Liver (tissue), 3 donors: Measurements from ENCODE around the gene THSD7B.
"Not testable (repeated sequence)": the region's sequence is repeated elsewhere in the genome, so short reads cannot be mapped to it uniquely, and the experiment has no call there.

Experiments used
- EGR1 ChIP-seq, 2 donors: IDR thresholded peaks; 2 replicates each; pipeline ENCODE4 v1.6.1; 2016 to 2018; ENCODE audit warnings: antibody characterized with exemption in 2 of 2, low read depth in 2 of 2
- FOXA1 ChIP-seq: IDR thresholded peaks from 2 replicates; pipeline ENCODE4 v1.6.1; 2016; ENCODE audit warnings: antibody characterized with exemption
- FOXA2 ChIP-seq: IDR thresholded peaks from 2 replicates; pipeline ENCODE4 v1.6.1; 2016; ENCODE audit warnings: antibody characterized with exemption
- TAF1 ChIP-seq: conservative IDR thresholded peaks from 2 replicates; pipeline ENCODE4 v1.6.1; 2016; ENCODE audit warnings: antibody characterized with exemption, mild to moderate bottlenecking
- TF ChIP-seq, protein P1 (sequence below): fragments of 150-350 bp; IDR thresholded peaks from 2 replicates; pipeline ENCODE4 v1.5.1; 2017; ENCODE audit warnings: improper control_type of control experiment, low read depth, low read length; ENCODE audit not compliant: missing input control
- TF ChIP-seq, protein P2 (sequence below): IDR thresholded peaks from 2 replicates; pipeline ENCODE4 v1.6.1; 2016; ENCODE audit warnings: antibody characterized with exemption
- TF ChIP-seq, protein P3 (sequence below): IDR thresholded peaks from 2 replicates; pipeline ENCODE4 v1.6.1; 2016; ENCODE audit warnings: antibody characterized with exemption
- donor health status: healthy.
- donor health status: healthy.

DNA sequence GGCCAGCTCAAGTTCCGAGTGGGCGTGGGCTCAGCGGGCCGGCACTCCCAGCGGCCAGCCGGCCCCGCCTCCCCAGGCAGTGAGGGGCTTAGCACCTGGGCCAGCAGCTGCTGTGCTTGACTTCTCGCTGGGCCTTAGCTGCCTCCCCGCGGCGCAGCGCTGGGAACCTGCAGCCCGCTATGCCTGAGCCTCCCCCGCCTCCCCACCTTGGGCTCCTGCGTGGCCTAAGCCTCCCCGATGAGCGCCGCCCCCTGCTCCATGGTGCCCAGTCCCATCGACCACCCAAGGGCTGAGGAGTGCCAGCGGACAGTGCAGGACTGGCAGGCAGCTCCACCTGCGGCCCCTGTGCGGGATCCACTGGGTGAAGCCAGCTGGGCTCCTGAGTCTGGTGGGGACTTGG, 6.8 kb upstream of the THSD7B start:
- TF ChIP-seq, protein P1, sequence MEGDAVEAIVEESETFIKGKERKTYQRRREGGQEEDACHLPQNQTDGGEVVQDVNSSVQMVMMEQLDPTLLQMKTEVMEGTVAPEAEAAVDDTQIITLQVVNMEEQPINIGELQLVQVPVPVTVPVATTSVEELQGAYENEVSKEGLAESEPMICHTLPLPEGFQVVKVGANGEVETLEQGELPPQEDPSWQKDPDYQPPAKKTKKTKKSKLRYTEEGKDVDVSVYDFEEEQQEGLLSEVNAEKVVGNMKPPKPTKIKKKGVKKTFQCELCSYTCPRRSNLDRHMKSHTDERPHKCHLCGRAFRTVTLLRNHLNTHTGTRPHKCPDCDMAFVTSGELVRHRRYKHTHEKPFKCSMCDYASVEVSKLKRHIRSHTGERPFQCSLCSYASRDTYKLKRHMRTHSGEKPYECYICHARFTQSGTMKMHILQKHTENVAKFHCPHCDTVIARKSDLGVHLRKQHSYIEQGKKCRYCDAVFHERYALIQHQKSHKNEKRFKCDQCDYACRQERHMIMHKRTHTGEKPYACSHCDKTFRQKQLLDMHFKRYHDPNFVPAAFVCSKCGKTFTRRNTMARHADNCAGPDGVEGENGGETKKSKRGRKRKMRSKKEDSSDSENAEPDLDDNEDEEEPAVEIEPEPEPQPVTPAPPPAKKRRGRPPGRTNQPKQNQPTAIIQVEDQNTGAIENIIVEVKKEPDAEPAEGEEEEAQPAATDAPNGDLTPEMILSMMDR, result not testable (repeated sequence)
- TF ChIP-seq EGR1 (IDR thresholded peaks at IDR 0.05; ENCODE audit: low read depth in 2 of 2); TAF1; FOXA1; FOXA2: not testable (repeated sequence)
- TF ChIP-seq, protein P2, sequence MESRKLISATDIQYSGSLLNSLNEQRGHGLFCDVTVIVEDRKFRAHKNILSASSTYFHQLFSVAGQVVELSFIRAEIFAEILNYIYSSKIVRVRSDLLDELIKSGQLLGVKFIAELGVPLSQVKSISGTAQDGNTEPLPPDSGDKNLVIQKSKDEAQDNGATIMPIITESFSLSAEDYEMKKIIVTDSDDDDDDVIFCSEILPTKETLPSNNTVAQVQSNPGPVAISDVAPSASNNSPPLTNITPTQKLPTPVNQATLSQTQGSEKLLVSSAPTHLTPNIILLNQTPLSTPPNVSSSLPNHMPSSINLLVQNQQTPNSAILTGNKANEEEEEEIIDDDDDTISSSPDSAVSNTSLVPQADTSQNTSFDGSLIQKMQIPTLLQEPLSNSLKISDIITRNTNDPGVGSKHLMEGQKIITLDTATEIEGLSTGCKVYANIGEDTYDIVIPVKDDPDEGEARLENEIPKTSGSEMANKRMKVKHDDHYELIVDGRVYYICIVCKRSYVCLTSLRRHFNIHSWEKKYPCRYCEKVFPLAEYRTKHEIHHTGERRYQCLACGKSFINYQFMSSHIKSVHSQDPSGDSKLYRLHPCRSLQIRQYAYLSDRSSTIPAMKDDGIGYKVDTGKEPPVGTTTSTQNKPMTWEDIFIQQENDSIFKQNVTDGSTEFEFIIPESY, result not testable (repeated sequence)
- TF ChIP-seq, protein P3, sequence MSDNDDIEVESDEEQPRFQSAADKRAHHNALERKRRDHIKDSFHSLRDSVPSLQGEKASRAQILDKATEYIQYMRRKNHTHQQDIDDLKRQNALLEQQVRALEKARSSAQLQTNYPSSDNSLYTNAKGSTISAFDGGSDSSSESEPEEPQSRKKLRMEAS, result not testable (repeated sequence)
